Hippocampal formation (tissue), 2 donors: ENCODE data around the gene GTPBP10.

ENCODE experiments used
- DNase-seq, 2 donors: peaks; one replicate each; lab custom pipeline; 2025; lab: John Stamatoyannopoulos, UW

GTPBP10 gene

DNA sequence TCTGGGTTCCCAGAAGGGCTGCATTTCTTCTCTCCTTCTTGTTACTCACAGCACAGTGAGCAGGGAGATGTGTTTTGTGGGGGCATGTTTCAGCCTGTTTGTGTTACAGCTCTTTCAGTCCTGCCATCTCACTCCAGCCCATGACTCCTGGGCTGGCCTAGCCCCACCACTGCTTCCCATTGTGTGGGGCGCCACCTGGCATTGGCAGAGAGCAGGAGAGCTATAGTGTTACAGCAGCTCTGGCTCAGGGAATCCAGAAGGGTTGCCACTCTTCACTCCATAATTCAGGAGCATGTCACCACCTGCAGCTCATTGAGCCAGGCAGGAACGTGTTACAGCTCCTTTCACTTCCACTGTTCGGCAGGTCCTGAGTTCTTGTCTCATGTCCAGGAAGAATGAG is 86.7 kb downstream of the GTPBP10 start:
- no peak for DNase-seq
